Activated CD8-positive, alpha-beta T cell treated with anti-CD3 and anti-CD28 coated beads for 36 hours (primary cell): ENCODE results near the gene NOL4L. TPM values are rescaled to one million over a fixed set of nuclear protein-coding genes. Genes with fewer than 3 reads are reported as not detected.

ENCODE experiments used
- ATAC-seq: fragments of 200-7000 bp; cut with Tn5 transposase; one replicate; pipeline ENCODE4 v1.10.0; 2021; ENCODE audit warnings: mild to moderate bottlenecking, moderate library complexity
- CTCF ChIA-PET: fragments of 350-600 bp; sonication (Branson Sonifier 250); formaldehyde crosslinking; loops from one replicate; lab custom pipeline; 2021; ENCODE audit warnings: antibody characterized with exemption; lab: Charles Lee
- POLR2A ChIA-PET: fragments of 350-600 bp; sonication (Branson Sonifier 250); formaldehyde crosslinking; loops from one replicate; lab custom pipeline; 2021; ENCODE audit warnings: antibody characterized with exemption; lab: Charles Lee
- DNase-seq: peaks from one replicate; pipeline ENCODE4 v3.0.0-alpha.2; 2020
- H3K27ac Mint-ChIP-seq: one replicate; pipeline ENCODE4 v1.8.0; 2021; ENCODE audit warnings: mild to moderate bottlenecking, mixed read lengths
- H3K27me3 Mint-ChIP-seq: one replicate; pipeline ENCODE4 v1.8.0; 2021; ENCODE audit warnings: mixed read lengths
- H3K36me3 Mint-ChIP-seq: one replicate; pipeline ENCODE4 v1.8.0; 2021; ENCODE audit warnings: low read depth, mixed read lengths
- H3K4me1 Mint-ChIP-seq: one replicate; pipeline ENCODE4 v1.8.0; 2021; ENCODE audit warnings: low read depth, mixed read lengths
- H3K4me3 Mint-ChIP-seq: one replicate; pipeline ENCODE4 v1.8.0; 2021; ENCODE audit warnings: mild to moderate bottlenecking, moderate library complexity, mixed read lengths
- H3K9me3 Mint-ChIP-seq: one replicate; pipeline ENCODE4 v1.8.0; 2021; ENCODE audit warnings: mixed read lengths
- CTCF ChIP-seq: fragments of 200-600 bp; IDR thresholded peaks from one replicate; pipeline ENCODE4 v1.8.0; 2022; ENCODE audit warnings: antibody characterized with exemption, mild to moderate bottlenecking
- intact Hi-C: fragments of 100-400 bp; cut with micrococcal nuclease; formaldehyde crosslinking; loops from one replicate; pipeline ENCODE4 v1.10.0; 2022
- total RNA-seq, 2 experiments: library from RNA; stranded (reverse); gene quantifications; one replicate each; pipeline ENCODE4 v1.2.3, GENCODE V29; 2021

NOL4L gene
- total RNA-seq, 2 experiments from 2014 or later: 23.3 to 23.9 TPM

GRCh38 chr20:32588040-32588439 is 2.9 kb upstream of the NOL4L start:
- no peak for DNase-seq
- Mint-ChIP-seq H3K4me1 (peaks cover 11% of the 10 kb centered on the region), H3K9me3 (no peaks in the 10 kb centered on the region), H3K27me3 (no peaks in the 10 kb centered on the region), H3K4me3 (no peak overlapping the region), H3K27ac (no peak overlapping the region), H3K36me3 (no peaks in the 10 kb centered on the region)
- ATAC-seq: no peak
- ChIA-PET POLR2A (interaction anchor here (1.2 to 1.8 kb wide), 2 partner anchors 21 to 52 kb away, joined by 3 to 5 read pairs; no protein-coding TSS in a partner anchor), CTCF (interaction anchor here (1.8 to 3.5 kb wide), 3 partner anchors 63 to 66 kb away, joined by 5 to 18 read pairs (median 8); no protein-coding TSS in a partner anchor)
- TF ChIP-seq CTCF: no peak
- intact Hi-C loops: no loop called here

- ATAC-seq (no peak), DNase-seq (no peak)
- Mint-ChIP-seq H3K27me3 (no peaks in the 10 kb centered on the region), H3K4me3 (peak overlapping the region; percentile 73), H3K27ac (no peak overlapping the region), H3K4me1 (peaks cover 22% of the 10 kb centered on the region), H3K36me3 (no peaks in the 10 kb centered on the region), H3K9me3 (no peaks in the 10 kb centered on the region)
- intact Hi-C loops: no loop called here
- POLR2A ChIA-PET: interaction anchor here (0.6 to 1.7 kb wide), 9 partner anchors 13 to 1523 kb away, joined by 3 to 5 read pairs (median 3); no protein-coding TSS in a partner anchor
- TF ChIP-seq CTCF: no peak
- CTCF ChIA-PET: interaction anchor here (0.9 to 3.5 kb wide), 6 partner anchors 26 to 192 kb away, joined by 3 to 18 read pairs (median 4); partner anchors contain the start of gene C20orf203
Measured at GRCh38 chr20:32586291-32586690, 1.2 kb upstream of the NOL4L start.

- ChIA-PET POLR2A (interaction anchor here (1.1 to 1.7 kb wide), 7 partner anchors 11 to 77 kb away, joined by 3 to 5 read pairs (median 4); no protein-coding TSS in a partner anchor), CTCF (interaction anchor here (1.4 kb wide), 1 partner anchor 67 kb away, joined by 3 read pairs; no protein-coding TSS in a partner anchor)
- intact Hi-C loops: no loop called here
- H3K27me3 Mint-ChIP-seq: no peaks in the 10 kb centered on the region
- DNase-seq (peak; percentile 36), ATAC-seq (peak; percentile 1)
- no peaks in the 10 kb centered on the region for H3K36me3 Mint-ChIP-seq
- H3K4me1 Mint-ChIP-seq: peaks cover 28% of the 10 kb centered on the region
- H3K9me3 Mint-ChIP-seq: no peaks in the 10 kb centered on the region
- H3K27ac Mint-ChIP-seq: peak overlapping the region; percentile 77
- peak overlapping the region; percentile 73 for H3K4me3 Mint-ChIP-seq
- no peak for TF ChIP-seq CTCF
Measured at GRCh38 chr20:32585586-32586127, 524 bp upstream of the NOL4L start.

- DNase-seq: no peak
- Mint-ChIP-seq H3K27me3 (no peaks in the 10 kb centered on the region), H3K36me3 (no peaks in the 10 kb centered on the region), H3K9me3 (no peaks in the 10 kb centered on the region), H3K4me1 (peaks cover 44% of the 10 kb centered on the region), H3K27ac (no peak overlapping the region), H3K4me3 (peak overlapping the region; percentile 64)
- CTCF ChIA-PET: interaction anchor here (1.6 kb wide), 1 partner anchor 14 kb away, joined by 3 read pairs; no protein-coding TSS in a partner anchor
- peak; percentile 6 for ATAC-seq
- intact Hi-C loops: no loop called here
- TF ChIP-seq CTCF: no peak
- POLR2A ChIA-PET: interaction anchor here (1.2 to 2.1 kb wide), 2 partner anchors 9 to 43 kb away, joined by 3 to 11 read pairs; no protein-coding TSS in a partner anchor
Measured at GRCh38 chr20:32583581-32584070, 1.5 kb downstream of the NOL4L start.
